AG09319 (cell line): ENCODE data around the gene NXN.
A peak's percentile ranks its signal among the peaks of the same experiment; 100 is the strongest.
"Not testable (repeated sequence)": the region's sequence is repeated elsewhere in the genome, so short reads cannot be mapped to it uniquely, and the experiment has no call there.

Source experiments
- DNase-seq: peaks from one replicate; pipeline ENCODE4 v3.0.0-alpha.2; 2010; ENCODE audit warnings: low read depth; ENCODE audit errors: extremely low read depth
- TF ChIP-seq, protein P1 (sequence below): IDR thresholded peaks from 2 replicates; pipeline ENCODE4 v1.5.1; 2011; ENCODE audit warnings: low read depth, mild to moderate bottlenecking, inconsistent platforms, low read length, moderate library complexity

The NXN gene

DNA sequence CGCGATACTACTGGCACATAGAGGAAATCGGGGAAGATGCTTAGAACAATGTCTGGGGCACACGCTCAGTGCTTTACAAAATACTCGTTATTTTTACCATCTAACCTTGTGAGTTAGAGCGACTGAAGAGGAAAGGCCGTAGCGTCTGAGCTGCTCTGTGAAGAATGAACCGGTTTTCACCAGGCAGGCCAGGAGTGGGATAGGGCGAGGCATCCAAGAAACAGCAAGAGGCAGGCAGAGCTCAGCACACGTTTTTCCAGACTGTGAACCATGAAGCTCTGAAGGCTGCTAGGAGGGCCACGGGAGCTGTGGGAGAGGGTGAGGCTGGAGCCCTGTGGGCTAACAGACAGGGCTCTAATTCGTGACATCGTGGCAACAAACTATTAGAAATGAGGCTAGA, 101.9 kb downstream of the NXN start:
- DNase-seq, result no peak
- TF ChIP-seq, protein P1, sequence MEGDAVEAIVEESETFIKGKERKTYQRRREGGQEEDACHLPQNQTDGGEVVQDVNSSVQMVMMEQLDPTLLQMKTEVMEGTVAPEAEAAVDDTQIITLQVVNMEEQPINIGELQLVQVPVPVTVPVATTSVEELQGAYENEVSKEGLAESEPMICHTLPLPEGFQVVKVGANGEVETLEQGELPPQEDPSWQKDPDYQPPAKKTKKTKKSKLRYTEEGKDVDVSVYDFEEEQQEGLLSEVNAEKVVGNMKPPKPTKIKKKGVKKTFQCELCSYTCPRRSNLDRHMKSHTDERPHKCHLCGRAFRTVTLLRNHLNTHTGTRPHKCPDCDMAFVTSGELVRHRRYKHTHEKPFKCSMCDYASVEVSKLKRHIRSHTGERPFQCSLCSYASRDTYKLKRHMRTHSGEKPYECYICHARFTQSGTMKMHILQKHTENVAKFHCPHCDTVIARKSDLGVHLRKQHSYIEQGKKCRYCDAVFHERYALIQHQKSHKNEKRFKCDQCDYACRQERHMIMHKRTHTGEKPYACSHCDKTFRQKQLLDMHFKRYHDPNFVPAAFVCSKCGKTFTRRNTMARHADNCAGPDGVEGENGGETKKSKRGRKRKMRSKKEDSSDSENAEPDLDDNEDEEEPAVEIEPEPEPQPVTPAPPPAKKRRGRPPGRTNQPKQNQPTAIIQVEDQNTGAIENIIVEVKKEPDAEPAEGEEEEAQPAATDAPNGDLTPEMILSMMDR, result no peak

DNA sequence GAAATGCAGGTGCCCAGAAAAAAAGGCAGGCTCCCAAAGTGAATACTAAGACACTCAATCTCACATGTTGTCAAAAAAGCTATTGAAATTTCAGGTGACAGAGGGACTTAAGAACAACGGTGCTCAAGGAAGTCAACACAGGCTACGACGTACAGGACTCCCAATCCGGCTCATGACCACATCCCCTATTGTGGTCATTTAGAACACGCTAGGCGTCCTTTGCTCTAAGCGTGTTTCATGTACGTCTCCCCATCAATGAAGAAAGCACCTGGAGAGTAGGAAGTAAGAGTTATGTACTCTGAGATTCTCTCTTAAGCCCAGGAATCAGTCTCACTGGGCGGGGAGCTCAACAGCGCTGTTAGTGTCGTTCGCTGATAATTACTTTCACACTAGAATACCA, 103.3 kb downstream of the NXN start:
- DNase-seq, result no peak
- TF ChIP-seq, protein P1, result no peak

DNA sequence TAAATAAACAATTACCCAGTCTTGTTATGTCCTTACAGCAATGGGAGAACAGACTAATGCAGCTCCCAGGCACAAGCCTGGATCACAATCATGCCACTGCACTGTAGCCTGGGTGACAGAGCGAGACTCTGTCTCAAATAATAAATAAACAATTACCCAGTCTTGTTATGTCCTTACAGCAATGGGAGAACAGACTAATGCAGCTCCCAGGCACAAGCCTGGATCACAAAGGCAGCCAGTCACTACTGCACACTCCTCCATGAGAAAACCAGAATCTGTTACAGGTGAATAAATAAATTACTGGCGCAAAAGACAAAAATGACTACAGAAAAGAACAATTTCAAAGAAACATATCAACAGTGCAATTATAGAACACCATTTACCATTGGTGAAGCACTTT, 105.0 kb downstream of the NXN start:
- not testable (repeated sequence) for DNase-seq

DNA sequence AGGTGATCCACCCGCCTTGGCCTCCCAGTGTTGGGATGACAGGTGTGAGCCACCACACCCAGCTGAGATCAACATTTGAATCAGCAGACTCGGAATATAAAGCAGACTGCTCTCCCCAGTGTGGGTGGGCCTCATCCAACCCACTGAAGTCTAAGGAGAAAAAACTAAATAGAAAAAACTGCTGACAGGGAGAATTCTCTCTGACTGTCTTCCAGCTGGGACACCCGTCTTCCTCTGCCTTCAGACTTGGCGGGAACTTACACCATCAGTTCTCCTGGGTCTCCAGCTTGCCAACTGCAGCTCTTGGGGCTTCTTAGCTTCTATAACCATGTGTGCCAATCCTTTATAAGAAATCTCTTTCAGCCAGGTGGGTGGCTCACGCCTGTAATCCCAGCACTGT, 106.7 kb downstream of the NXN start:
- TF ChIP-seq, protein P1, result no peak
- no peak for DNase-seq

DNA sequence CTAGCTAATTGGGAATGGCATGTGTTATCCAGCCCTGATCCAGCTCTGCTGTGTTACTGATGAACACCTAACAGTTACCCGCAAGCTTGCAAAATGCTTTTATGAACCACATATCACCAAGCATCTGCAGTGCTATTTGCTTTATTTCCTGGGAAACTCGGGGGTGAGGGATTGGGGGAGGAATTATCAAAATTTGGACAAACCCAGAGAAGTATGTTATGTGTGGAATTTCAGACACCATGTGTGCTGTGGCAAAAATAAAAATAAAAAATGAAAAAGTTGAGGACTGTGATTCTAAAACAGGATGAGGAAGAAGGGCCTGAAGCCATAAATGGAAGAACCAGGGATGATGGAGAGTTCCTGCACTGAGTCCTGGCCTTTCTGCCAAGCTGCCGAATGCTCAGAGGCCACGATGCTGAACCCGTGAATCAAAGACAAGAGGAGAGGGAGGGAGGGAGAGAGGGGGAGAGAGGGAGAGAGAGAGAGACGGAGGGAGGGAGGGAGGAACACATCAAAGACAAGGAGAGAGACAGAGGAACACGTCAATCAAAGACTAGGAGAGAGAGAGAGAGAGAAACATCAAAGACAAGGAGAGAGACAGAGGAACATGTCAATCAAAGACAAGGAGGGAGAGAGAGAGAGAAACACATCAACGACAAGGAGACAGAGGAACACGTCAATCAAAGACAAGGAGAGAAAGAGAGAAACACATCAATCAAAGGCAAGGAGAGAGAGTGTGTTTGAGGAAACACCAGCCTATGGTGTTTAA, 107.6 kb downstream of the NXN start:
- no peak for DNase-seq
- TF ChIP-seq, protein P1, result no peak

DNA sequence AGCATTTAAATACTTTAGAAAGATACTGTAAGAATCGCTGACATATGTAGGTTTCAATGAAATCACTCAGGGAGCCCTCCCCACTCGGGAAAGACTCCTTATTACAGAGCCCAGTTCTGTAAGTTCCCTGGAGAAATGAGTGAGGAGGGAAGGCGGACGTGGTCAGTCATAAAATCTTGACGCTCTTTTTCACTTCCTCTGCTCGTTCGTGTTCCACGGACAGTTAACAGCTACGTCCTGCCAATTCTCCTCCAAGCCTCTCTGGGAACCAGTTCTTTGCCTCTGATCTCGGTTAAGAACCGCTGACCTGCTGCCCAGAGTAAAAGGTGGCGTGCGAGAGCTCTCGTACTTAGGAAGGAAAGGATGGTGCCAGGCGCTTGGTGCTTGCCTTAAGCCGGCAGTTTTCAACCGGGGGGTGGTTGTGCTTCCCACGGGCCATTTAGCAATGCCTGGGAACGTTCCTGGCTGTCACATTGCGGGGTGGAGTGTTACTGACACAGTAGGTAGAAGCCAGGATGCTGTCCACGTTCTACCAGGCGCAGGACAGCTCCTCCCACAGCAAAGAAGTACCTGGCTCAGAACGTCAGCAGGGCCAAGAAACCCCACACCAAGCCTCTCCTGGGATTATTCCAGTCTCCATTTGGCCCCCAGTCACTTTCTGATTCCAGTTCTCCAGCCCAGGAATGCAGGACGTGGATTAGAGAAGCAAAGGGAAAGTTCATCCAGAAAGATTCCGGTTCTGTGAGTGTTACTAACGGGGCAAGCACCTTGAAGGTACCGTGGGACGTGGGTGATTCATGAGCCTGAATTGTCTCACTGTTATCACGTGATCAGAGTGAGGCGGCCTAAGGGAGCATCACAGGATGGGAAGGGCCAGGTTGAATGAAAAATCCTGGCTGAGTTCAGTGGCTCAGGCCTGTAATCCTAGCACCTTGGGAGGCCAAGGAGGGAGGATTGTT, 109.7 kb downstream of the NXN start:
- TF ChIP-seq, protein P1, result no peak
- DNase-seq, result no peak

DNA sequence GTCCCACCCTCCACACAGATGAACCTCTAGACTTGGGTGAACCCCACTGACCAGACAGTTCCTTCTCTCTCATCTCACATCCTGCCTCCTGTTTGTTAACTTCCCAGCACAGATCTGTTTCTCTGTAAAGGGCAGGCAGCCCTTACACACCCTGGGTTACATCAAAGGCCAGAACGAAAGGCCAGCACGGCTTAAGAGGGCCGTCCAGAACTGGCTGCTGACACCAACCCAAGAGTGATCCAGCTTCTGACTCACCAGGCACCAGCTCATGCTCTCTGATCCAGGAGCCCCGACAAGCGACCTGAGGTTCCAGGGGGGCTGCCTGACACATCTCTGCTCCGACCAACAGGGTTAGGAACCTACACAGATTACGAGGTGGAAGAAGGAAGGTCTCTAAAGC, 110.5 kb downstream of the NXN start:
- peak; percentile 61 for DNase-seq
- TF ChIP-seq, protein P1, result no peak
